Hepatocyte (in vitro differentiated cells): ENCODE results near the gene RAPGEF4.

Experiments
- EZH2 ChIP-seq: fragments of 200-600 bp; sonication (generic); IDR thresholded peaks from 2 replicates; pipeline ENCODE4 v1.6.1; 2016; ENCODE audit warnings: antibody characterized with exemption, mild to moderate bottlenecking, borderline replicate concordance
- EZH2phosphoT487 ChIP-seq: fragments of 200-600 bp; sonication (generic); IDR thresholded peaks from one replicate; pipeline ENCODE4 v1.6.1; 2018; ENCODE audit warnings: antibody characterized with exemption, mild to moderate bottlenecking, low read depth, moderate library complexity; ENCODE audit not compliant: unreplicated experiment, severe bottlenecking
- TF ChIP-seq, protein P1 (sequence below): fragments of 200-600 bp; sonication (generic); IDR thresholded peaks from 2 replicates; pipeline ENCODE4 v1.5.1; 2016; ENCODE audit warnings: antibody characterized with exemption, mild to moderate bottlenecking; ENCODE audit not compliant: poor library complexity

DNA sequence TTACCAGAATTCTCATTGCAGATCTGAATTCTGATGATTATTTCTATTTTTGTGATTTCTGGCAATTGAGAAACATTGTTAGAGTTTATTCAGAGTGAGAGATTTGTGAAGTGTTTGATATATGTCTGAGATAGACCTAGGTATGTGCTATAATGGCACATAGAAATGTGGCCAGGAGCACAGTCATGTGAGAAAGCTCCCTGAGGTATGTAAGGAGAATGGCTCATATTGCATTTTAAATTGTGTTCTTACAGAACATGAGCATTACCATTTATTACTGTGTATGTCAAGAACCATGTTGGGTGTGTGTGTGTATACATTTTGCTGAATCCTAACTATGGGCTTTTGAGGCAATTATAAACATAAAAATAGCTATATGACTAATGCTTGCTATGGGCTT is 101.2 kb downstream of the RAPGEF4 start:
- TF ChIP-seq, protein P1, sequence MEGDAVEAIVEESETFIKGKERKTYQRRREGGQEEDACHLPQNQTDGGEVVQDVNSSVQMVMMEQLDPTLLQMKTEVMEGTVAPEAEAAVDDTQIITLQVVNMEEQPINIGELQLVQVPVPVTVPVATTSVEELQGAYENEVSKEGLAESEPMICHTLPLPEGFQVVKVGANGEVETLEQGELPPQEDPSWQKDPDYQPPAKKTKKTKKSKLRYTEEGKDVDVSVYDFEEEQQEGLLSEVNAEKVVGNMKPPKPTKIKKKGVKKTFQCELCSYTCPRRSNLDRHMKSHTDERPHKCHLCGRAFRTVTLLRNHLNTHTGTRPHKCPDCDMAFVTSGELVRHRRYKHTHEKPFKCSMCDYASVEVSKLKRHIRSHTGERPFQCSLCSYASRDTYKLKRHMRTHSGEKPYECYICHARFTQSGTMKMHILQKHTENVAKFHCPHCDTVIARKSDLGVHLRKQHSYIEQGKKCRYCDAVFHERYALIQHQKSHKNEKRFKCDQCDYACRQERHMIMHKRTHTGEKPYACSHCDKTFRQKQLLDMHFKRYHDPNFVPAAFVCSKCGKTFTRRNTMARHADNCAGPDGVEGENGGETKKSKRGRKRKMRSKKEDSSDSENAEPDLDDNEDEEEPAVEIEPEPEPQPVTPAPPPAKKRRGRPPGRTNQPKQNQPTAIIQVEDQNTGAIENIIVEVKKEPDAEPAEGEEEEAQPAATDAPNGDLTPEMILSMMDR = no peak
- no peak for TF ChIP-seq EZH2
- no peak for TF ChIP-seq EZH2phosphoT487
